GM12878 (cell line): Measurements from ENCODE around the gene TMEM135.

Experiments
- BCL11A ChIP-seq: IDR thresholded peaks from 2 replicates; pipeline ENCODE4 v1.6.1; 2011; ENCODE audit warnings: low read depth, low read length
- CTCF ChIP-seq, 3 experiments: IDR thresholded peaks in 2 of 3; conservative IDR thresholded peaks in 1 of 3; 2 replicates each; pipeline ENCODE4 v1.5.1; 2011; ENCODE audit warnings: low read depth in 3 of 3, low read length in 3 of 3, mild to moderate bottlenecking in 3 of 3, control low read depth in 2 of 3, moderate library complexity in 2 of 3, inconsistent platforms in 1 of 3, mixed read lengths in 1 of 3; ENCODE audit not compliant: control insufficient read depth in 2 of 3, insufficient read depth in 1 of 3; ENCODE audit errors: extremely low read depth in 1 of 3
- EED ChIP-seq: sonication (generic); IDR thresholded peaks from 2 replicates; pipeline ENCODE4 v1.6.1; 2016; ENCODE audit warnings: antibody characterized with exemption, low read depth
- POLR2A ChIP-seq: IDR thresholded peaks from 2 replicates; pipeline ENCODE4 v1.6.1; 2011; ENCODE audit warnings: low read depth, mild to moderate bottlenecking, low read length
- RELA ChIP-seq: fragments of 450-650 bp; IDR thresholded peaks from 2 replicates; pipeline ENCODE4 v1.8.0; 2014; ENCODE audit warnings: borderline replicate concordance; ENCODE audit not compliant: partially characterized antibody

GRCh38 chr11:87012089-87012488 lies 25.6 kb upstream of the TMEM135 start:
- TF ChIP-seq RELA (no peak), CTCF (IDR thresholded peaks at IDR 0.05 in 2 of 3, conservative IDR thresholded peaks at IDR 0.05 in 1 of 3; ENCODE audit: control insufficient read depth in 2 of 3, extremely low read depth in 1 of 3, insufficient read depth in 1 of 3, low read depth in 3 of 3, low read length in 3 of 3) (no peak), EED (no peak), BCL11A (no peak), POLR2A (no peak)
